Astrocyte (in vitro differentiated cells and primary cell): ENCODE measurements around the gene SELENBP1.

Experiments used
- CTCF ChIP-seq: IDR thresholded peaks from 2 replicates; pipeline ENCODE4 v1.5.1; 2011; ENCODE audit warnings: low read depth, mild to moderate bottlenecking, inconsistent platforms, low read length, moderate library complexity; ENCODE audit not compliant: insufficient read depth
- EZH2 ChIP-seq: IDR thresholded peaks from 2 replicates; pipeline ENCODE4 v1.6.1; 2012; ENCODE audit warnings: mild to moderate bottlenecking, low read length, inconsistent platforms; ENCODE audit not compliant: insufficient read depth

DNA sequence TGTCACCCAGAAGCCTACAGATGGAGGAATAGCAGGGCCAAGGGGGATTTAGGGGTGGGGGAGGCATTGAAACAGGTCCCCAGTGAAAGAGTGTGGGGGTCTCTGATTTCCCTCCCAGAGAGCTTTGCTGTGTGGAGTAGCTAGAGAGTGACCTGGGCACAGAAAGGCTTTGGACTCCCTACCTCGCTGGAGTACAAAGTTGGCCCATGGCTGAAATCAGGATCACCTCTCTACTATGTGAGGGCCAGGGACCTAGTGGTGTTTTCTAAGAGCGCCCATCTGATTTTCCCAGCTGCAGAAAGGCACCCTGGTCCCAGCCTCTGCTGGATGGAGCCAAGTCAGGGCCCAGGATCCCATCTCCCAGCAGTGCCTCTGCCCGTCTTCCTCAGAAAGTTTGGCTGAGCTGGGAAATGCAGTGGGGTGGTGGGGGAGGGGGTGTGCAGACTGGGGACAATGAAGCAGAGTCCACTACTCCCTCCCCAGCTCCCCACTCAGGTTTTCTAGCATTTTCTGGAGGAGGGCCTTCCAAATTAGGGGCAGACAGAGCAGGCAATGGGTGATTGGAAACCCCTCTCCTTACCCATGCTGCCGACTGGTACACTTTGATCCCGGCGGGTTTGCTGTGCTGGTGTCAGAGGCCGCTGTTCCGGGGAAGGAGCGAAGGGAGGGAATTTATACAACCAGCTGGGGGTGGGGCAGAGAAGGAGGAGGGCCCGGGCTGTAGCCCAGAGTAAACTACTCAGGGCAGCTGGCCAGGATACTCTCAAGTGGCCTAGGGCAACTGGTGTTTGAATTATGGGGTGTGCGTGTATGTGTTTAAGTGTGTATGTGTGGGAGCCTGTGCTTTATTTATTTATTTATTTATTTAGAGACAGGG, at the start of gene SELENBP1:
- TF ChIP-seq CTCF (no peak), EZH2 (no peak)
